C4-2B (cell line): ENCODE data around the gene ACVR2A.

Experiments used
- CTCF ChIP-seq: fragments of 450-650 bp; conservative IDR thresholded peaks from 2 replicates; pipeline ENCODE4 v1.5.1; 2017; ENCODE audit warnings: mild to moderate bottlenecking
- ZFX ChIP-seq: fragments of 450-650 bp; IDR thresholded peaks from 2 replicates; pipeline ENCODE4 v1.6.1; 2017

- TF ChIP-seq CTCF (no peak), ZFX (no peak)
These were observed 71.9 kb downstream of the ACVR2A start for GRCh38 chr2:147916723-147917122.
